CD4-positive, alpha-beta T cell (primary cell): ENCODE data around the gene GPR62. TPM values are rescaled to one million over a fixed set of nuclear protein-coding genes. Genes with fewer than 3 reads are reported as not detected.

Experiments used
- ATAC-seq: fragments of 200-7000 bp; cut with Tn5 transposase; one replicate; pipeline ENCODE4 v1.10.0; 2022; ENCODE audit warnings: mild to moderate bottlenecking; ENCODE audit not compliant: poor library complexity
- CTCF ChIA-PET: fragments of 350-600 bp; sonication (Branson Sonifier 250); formaldehyde crosslinking; loops from one replicate; lab custom pipeline; 2021; ENCODE audit warnings: antibody characterized with exemption, inconsistent platforms; lab: Charles Lee
- POLR2A ChIA-PET: fragments of 350-600 bp; sonication (Branson Sonifier 250); formaldehyde crosslinking; loops from one replicate; lab custom pipeline; 2021; ENCODE audit warnings: antibody characterized with exemption, inconsistent platforms; lab: Charles Lee
- DNase-seq, 14 experiments: peaks; one replicate each; pipeline ENCODE4 v3.0.0-alpha.2; 2013 to 2020; ENCODE audit warnings: mixed read lengths in 2 of 14
- H3K27ac ChIP-seq, 2 donors: one replicate each; pipeline versions ENCODE4 v1.5.1 to v1.7.0; 2013; ENCODE audit warnings: low read length in 2 of 2, low read depth in 1 of 2, mild to moderate bottlenecking in 1 of 2
- H3K27me3 ChIP-seq, 2 experiments: 1 replicate in 1 of 2; 2 replicates in 1 of 2; pipeline versions ENCODE4 v1.6.1 to v1.7.0; 2013; ENCODE audit warnings: low read length in 2 of 2, control low read depth in 1 of 2, mild to moderate bottlenecking in 1 of 2, moderate library complexity in 1 of 2; ENCODE audit not compliant: insufficient read depth in 2 of 2, control insufficient read depth in 1 of 2
- H3K36me3 ChIP-seq: one replicate; pipeline ENCODE4 v1.6.1; 2013; ENCODE audit warnings: low read length, control low read depth; ENCODE audit not compliant: insufficient read depth
- H3K4me1 ChIP-seq: one replicate; pipeline ENCODE4 v1.6.1; 2013; ENCODE audit warnings: low read length, control low read depth; ENCODE audit not compliant: insufficient read depth
- H3K4me3 ChIP-seq: one replicate; pipeline ENCODE4 v1.5.1; 2013; ENCODE audit warnings: mild to moderate bottlenecking, low read length, moderate library complexity
- H3K9me3 ChIP-seq, 2 experiments: 1 replicate in 1 of 2; 2 replicates in 1 of 2; pipeline versions ENCODE4 v1.6.1 to v1.7.0; 2013; ENCODE audit warnings: low read length in 2 of 2, mild to moderate bottlenecking in 2 of 2, control low read depth in 1 of 2, moderate library complexity in 1 of 2; ENCODE audit not compliant: control insufficient read depth in 1 of 2, insufficient read depth in 1 of 2
- H3K27ac Mint-ChIP-seq: one replicate; pipeline ENCODE4 v1.8.0; 2020; ENCODE audit warnings: mixed read lengths
- H3K27me3 Mint-ChIP-seq: one replicate; pipeline ENCODE4 v1.8.0; 2021; ENCODE audit warnings: mixed read lengths
- H3K36me3 Mint-ChIP-seq: one replicate; pipeline ENCODE4 v1.8.0; 2021; ENCODE audit warnings: low read depth, mixed read lengths
- H3K4me1 Mint-ChIP-seq: one replicate; pipeline ENCODE4 v1.8.0; 2021; ENCODE audit warnings: low read depth, mixed read lengths
- H3K4me3 Mint-ChIP-seq: one replicate; pipeline ENCODE4 v1.8.0; 2020; ENCODE audit warnings: mild to moderate bottlenecking, mixed read lengths
- H3K9me3 Mint-ChIP-seq: one replicate; pipeline ENCODE4 v1.8.0; 2020; ENCODE audit warnings: mixed read lengths
- CTCF ChIP-seq: fragments of 200-600 bp; IDR thresholded peaks from one replicate; pipeline ENCODE4 v1.8.0; 2022; ENCODE audit warnings: antibody characterized with exemption, mild to moderate bottlenecking
- intact Hi-C, 2 experiments: fragments of 100-400 bp; cut with DNase I in 1 of 2; cut with micrococcal nuclease in 1 of 2; formaldehyde crosslinking; loops; one replicate each; pipeline versions ENCODE4 v1.15.1 to v1.9.0; 2023 to 2025; cut with DNase I, micrococcal nuclease
- total RNA-seq, 174 experiments: library from RNA in 2 of 174; stranded (reverse) in 2 of 174; gene quantifications; one replicate each; pipeline ENCODE4 v1.2.3 and lab custom pipeline; 2021 to 2026

GPR62 gene
- total RNA-seq, 2 experiments from 2014 or later, result not detected

GRCh38 chr3:51957520-51958205, 2.5 kb downstream of the GPR62 start:
- ChIA-PET CTCF (interaction anchor here (1.1 to 2.2 kb wide), 2 partner anchors 16 kb away, joined by 3 to 5 read pairs; partner anchors contain the start of genes ABHD14B and RRP9), POLR2A (interaction anchor here (0.9 to 1.3 kb wide), 2 partner anchors 26 to 38 kb away, joined by 3 to 4 read pairs; partner anchors contain the start of genes ACY1 and RPL29)
- Histone ChIP-seq H3K27me3 (peaks cover 19 to 28% of the 10 kb centered on the region in 2 experiments), H3K27ac (no peak overlapping the region), H3K4me3 (no peak overlapping the region), H3K9me3 (peaks cover 0 to 6% of the 10 kb centered on the region in 2 experiments), H3K36me3 (peaks cover 2% of the 10 kb centered on the region), H3K4me1 (peaks cover 20% of the 10 kb centered on the region)
- DNase-seq (no peak), ATAC-seq (no peak)
- intact Hi-C loops, result no loop called here
- Mint-ChIP-seq H3K4me1 (peaks cover 6% of the 10 kb centered on the region), H3K27ac (no peak overlapping the region), H3K9me3 (no peaks in the 10 kb centered on the region), H3K4me3 (no peak overlapping the region), H3K36me3 (peaks cover 4% of the 10 kb centered on the region), H3K27me3 (peaks cover 29% of the 10 kb centered on the region)
- TF ChIP-seq CTCF, result no peak

- DNase-seq, result no peak
- no peak overlapping the region for H3K4me3 ChIP-seq
- H3K4me1 ChIP-seq, result peaks cover 20% of the 10 kb centered on the region
- Mint-ChIP-seq H3K36me3 (peaks cover 4% of the 10 kb centered on the region), H3K4me3 (no peak overlapping the region), H3K9me3 (no peaks in the 10 kb centered on the region), H3K27me3 (peaks cover 20% of the 10 kb centered on the region), H3K4me1 (peaks cover 5% of the 10 kb centered on the region), H3K27ac (no peak overlapping the region)
- intact Hi-C loops, result no loop called here
- H3K9me3 ChIP-seq, result peaks cover 0 to 6% of the 10 kb centered on the region in 2 experiments
- H3K36me3 ChIP-seq, result peaks cover 2% of the 10 kb centered on the region
- TF ChIP-seq CTCF, result no peak
- H3K27ac ChIP-seq, result no peak overlapping the region
- ChIA-PET CTCF (interaction anchor here (2.2 kb wide), 1 partner anchor 15 kb away, joined by 5 read pairs; the partner anchor contains the start of gene ABHD14B), POLR2A (no interaction called here)
- H3K27me3 ChIP-seq, result peaks cover 16 to 26% of the 10 kb centered on the region in 2 experiments
- no peak for ATAC-seq
Observed at GRCh38 chr3:51958603-51959521, 3.7 kb downstream of the GPR62 start.

GRCh38 chr3:51959651-51960050, 4.5 kb downstream of the GPR62 start:
- TF ChIP-seq CTCF, result no peak
- H3K27me3 ChIP-seq, result peaks cover 17 to 18% of the 10 kb centered on the region in 2 experiments
- Mint-ChIP-seq H3K27me3 (peaks cover 12% of the 10 kb centered on the region), H3K9me3 (no peaks in the 10 kb centered on the region), H3K36me3 (peaks cover 4% of the 10 kb centered on the region), H3K4me3 (no peak overlapping the region), H3K4me1 (no peaks in the 10 kb centered on the region), H3K27ac (no peak overlapping the region)
- intact Hi-C loops, result no loop called here
- peaks cover 20% of the 10 kb centered on the region for H3K4me1 ChIP-seq
- ATAC-seq (no peak), DNase-seq (no peak)
- H3K9me3 ChIP-seq, result peaks cover 0 to 6% of the 10 kb centered on the region in 2 experiments
- ChIA-PET POLR2A (no interaction called here), CTCF (no interaction called here)
- no peak overlapping the region for H3K27ac ChIP-seq
- H3K4me3 ChIP-seq, result no peak overlapping the region
- peaks cover 2% of the 10 kb centered on the region for H3K36me3 ChIP-seq
